Embryonic facial prominence (tissue), 1 donor: ENCODE data around the gene GJB3.
"Not testable (repeated sequence)": the region's sequence is repeated elsewhere in the genome, so short reads cannot be mapped to it uniquely, and the experiment has no call there.

Experiments
- DNase-seq: peaks from one replicate; pipeline ENCODE4 v3.0.0-alpha.2; 2016; ENCODE audit errors: extremely low spot score

Gene GJB3

DNA sequence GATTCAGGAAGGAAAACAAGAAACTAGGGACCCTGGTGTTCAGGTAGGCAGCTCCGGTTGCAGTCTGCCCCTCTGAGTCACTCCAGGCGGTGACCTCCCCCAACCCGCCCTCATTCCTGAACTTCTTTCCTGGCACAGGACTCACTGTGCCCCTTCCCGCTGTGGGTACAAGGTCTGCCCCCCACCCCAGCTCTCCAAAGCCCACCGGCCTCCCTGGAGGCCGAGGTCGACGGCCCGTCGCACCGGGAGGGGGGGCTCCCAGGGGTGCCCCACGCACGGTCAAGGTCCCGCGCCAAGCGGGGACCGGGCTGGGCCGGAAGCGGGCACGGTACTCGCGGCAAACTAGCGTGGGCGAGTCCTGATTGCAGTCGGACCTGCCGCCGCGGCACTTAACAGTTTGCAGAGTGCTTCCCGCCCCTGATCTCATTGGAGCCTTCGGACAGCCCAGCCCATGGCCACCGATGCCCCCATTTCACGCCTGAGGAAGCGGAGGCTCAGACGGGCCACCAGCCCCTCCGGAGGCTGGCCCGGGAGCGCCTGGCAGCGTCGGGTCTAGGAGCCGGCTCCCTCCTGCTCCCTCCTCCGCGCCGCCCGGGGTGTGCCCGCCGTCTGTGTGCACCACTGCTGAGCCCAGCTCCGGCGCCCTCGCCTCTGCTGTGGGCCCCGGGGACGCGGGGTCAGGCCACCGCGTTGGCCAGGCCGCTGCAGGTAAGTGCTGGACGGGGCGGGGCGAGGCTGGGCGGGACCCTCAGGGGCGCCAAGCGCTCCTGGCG is at the start of gene GJB3:
GJB3 (plus strand) TSS at position 144 of the 773 bp plus-strand sequence. CDS start 3,549 bp downstream, outside the sequence.
- DNase-seq, result no peak

DNA sequence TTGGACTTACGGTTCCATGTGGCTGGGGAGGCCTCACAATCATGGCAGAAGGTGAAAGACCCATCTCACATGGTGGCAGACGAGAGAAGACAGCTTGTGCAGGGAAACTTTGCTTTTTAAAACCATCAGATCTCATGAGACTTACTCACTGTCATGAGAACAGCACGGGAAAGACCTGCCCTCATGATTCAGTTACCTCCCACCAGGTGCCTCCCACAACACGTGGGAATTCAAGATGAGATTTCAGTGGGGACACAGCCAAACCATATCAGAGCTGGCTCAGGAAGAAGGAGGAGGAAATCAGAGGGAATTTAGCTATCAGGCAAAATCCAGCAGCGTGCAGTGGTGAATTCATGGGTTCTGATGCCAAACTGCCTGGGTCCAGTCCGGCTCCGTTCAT is 48.2 kb upstream of the GJB3 start:
- DNase-seq, result not testable (repeated sequence)

DNA sequence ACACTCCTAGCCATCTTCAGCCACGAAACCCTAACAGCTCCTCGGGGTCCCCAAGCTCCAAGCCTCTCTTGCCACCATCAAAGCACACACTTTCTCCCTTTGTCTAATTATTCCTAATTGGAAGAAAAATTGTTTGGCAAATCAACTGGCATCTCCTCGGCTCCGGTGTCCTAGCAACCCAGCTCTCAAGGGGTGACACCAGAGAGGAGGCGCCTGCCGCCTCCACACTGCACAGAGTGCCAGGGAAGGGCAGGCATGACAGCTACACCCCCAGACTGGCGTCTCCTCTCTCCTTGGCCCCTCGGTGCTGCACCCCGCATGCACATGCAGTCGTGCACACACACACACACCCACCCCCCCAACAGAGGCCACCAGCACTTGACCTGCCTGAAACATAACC is 44.3 kb upstream of the GJB3 start:
- DNase-seq, result no peak

DNA sequence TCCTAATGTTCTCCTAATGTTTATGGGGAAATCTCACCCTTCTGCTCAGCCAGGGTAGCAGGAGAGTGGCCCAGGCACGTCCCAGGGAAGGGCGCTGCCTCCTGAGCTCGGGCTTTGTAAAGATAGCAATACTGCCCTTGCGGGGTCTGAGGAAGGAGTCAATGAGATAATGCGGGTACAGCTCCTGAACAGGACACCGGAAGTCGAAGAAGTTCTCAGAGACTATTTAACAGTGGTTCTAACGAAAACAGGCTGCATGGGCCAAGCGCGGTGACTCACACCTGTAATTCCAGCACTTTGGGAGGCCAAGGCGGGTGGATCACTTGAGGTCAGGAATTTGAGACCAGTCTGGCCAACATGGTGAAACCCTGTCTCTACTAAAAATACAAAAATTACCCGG is 43.8 kb upstream of the GJB3 start:
- DNase-seq, result not testable (repeated sequence)

DNA sequence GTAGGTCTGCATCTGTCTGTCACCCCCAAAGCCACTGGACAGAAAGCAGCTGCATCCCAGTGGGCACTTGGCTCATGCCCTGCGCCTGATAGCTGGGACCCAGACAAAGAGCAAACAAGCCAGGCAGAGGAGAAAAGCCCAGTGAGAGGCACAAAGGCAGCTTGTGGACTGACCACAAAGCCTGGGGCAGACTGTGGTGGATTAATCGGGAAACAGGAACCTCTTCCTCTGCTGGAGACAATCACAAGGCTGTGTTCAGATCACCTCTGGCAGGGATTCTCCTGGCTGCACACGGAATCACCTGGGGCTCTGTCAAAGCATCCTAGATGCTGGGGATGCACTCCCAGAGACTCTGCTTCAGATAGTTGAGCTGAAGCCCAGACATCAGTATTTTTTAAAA is 41.4 kb upstream of the GJB3 start:
- no peak for DNase-seq

DNA sequence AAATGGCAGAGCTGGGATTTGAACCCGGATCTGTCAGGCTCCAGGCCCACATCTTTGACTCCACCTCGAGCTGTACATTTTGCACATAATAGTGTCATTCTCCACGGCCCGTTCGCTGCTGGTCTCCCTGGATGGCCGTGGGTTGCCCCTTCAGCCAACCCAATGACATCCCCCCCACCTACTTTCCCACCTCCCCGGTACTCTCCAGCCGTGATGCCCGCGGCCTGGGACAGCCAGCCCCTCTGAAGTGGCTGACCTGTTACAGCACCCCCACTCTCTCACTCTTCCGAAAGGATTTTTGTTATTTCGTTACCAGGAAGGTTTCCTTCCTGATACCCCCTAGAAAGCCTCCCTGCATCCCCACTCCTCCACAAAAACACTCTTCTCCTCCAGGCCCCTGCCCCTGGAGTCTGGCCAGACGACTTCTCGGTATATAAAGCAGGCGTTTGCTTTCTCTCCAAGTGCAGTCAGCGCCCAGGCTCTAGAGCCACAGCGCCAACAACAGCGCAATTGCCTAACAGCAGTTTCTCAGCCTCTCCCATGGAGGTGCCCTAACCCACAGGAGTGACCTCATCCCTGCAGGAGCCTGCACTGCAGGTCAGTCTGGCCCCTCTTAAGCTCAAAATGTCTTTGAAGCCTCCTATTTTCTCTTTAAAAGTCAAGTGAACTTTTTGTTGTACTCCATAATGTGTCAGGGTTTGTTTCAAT is 40.7 kb upstream of the GJB3 start:
- no peak for DNase-seq

- no peak for DNase-seq
Observed at GRCh38 chr1:34742667-34743270, 38.2 kb upstream of the GJB3 start.

DNA sequence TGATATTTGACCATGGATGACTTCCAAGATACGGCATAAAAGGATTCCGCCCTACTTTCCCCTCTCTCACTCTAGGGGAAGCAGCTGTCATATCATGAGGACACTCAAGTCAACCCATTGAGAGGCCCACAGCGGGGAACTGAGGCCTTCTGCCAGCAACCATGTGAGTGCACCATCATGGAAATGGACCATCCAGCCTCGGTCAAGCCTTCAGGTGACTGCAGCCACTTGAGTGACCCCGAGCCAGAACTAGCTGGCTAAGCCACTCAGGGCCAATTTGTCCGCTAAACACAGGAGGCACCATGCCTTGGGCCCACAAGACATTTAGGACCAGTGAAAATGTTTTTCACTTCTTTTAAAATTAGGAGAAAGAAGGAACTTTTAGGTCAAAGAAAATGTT is 37.2 kb upstream of the GJB3 start:
- DNase-seq, result no peak

DNA sequence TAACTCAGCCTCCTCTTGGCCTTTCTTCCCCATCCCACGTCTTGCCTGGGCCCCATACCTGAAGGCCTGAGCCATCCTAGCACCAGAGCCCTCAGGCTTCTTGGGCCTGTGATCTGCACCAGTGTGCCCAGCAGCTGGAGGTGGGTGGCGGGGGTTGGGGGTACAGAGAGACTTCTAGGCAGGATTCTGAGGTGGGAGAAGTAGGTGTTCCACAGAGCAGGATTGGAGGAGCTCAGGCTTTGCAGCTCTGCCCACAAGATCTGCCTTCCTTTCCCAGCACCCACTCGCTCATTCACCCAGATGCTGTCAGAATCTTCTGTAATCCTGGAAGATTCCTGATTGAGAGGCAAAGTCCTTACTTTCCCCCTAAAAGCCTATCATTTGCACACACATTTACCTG is 36.2 kb upstream of the GJB3 start:
- DNase-seq, result no peak

DNA sequence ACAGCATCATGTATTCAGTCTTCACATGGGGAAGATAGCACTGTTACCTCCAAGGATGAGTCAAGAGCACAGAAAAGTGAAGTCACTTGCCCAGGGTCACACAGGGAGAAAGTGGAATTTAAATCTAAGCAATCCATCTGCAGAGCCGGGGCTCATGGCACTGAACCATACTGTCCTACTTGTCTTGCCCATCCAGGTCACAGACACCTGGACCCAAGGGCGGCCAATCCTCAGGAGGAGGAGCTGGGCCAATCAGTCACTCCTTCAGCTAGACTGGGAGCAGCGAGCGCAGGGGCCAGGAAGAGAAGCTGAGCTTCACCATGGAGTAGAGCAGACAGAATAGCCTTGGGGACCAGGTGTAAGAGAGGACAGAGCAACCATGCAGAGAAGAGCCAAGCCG is 35.3 kb upstream of the GJB3 start:
- DNase-seq, result no peak

DNA sequence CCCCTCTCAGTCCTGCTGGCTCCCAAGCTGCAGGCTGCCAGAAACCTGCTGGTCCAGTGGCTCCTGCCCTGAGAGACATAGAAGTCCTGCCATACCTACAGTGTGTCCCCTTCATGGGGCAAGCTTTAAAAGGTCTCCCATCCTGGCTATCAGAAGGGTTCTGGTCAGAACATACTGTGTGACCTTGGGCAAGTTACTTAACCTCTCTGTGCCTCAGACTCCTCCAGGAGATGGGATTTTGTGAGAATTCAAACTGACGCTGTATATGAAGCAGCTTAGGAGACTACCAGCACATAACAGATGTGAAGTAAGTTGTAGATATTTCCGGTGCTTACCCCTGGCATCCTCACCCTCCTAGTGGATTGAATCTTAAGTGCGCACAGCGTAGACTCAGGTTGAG is 34.9 kb upstream of the GJB3 start:
- no peak for DNase-seq

GRCh38 chr1:34746785-34747637 is 34.0 kb upstream of the GJB3 start:
- DNase-seq, result no peak

DNA sequence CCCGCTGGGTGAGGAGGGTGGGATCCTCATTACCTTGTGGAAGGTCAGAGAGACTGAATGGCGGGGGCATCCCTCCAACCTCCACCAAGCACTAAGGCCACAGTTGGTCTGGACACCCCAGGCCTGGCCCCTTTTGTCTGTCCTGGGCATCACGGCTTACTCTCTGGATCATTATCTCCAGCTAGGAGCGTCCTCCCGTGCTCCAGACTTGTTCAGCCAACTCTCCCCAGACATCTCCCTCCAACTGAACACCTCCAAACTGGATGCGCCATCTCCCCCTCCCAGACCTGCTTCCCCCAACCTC is 33.4 kb upstream of the GJB3 start:
- no peak for DNase-seq

DNA sequence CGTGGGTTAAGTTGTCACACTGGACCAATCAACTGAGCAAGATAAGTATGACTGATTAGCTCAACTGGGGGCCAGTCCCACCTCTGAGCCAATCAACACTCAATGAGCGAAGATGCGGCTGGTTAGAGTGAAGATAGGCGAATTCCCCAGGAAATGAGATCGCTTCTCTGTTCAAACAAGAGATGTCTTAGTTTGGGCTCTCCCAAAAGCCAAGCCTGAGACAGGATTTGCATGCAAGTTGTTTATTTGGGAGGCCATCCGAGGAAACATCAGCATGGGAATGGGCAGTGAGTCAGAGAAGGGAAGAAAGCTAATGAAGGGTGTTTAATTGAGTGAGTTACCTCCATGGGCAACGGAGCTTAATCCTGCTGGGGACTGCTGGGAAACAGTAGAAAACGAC is 31.0 kb upstream of the GJB3 start:
- no peak for DNase-seq

GRCh38 chr1:34750610-34751009 is 30.4 kb upstream of the GJB3 start:
- no peak for DNase-seq

- no peak for DNase-seq
Observed at GRCh38 chr1:34753163-34753562, 27.9 kb upstream of the GJB3 start.

- no peak for DNase-seq
Observed at GRCh38 chr1:34754964-34755637, 25.9 kb upstream of the GJB3 start, which contains the start of gene GJB5. Gene GJB5 (plus strand): TSS chr1:34755047. CDS start chr1:34757331, 2,284 bp downstream.

- DNase-seq, result no peak
Observed at GRCh38 chr1:34755961-34756360, 25.1 kb upstream of the GJB3 start.

GRCh38 chr1:34757386-34757785 is 23.6 kb upstream of the GJB3 start:
- DNase-seq, result no peak

- no peak for DNase-seq
Observed at GRCh38 chr1:34758751-34759150, 22.3 kb upstream of the GJB3 start.

- no peak for DNase-seq
Observed at GRCh38 chr1:34759503-34760357, 21.3 kb upstream of the GJB3 start, which contains the start of gene GJB4. Gene GJB4 (plus strand): TSS chr1:34759740. CDS start chr1:34761255, 1,515 bp downstream.
